Panc1 (cell line): ENCODE data around the gene IPO11.

Experiments
- CTCF ChIP-seq: fragments of 450-650 bp; IDR thresholded peaks from 2 replicates; pipeline ENCODE4 v1.5.1; 2017; ENCODE audit warnings: mild to moderate bottlenecking
- POLR2AphosphoS5 ChIP-seq: IDR thresholded peaks from 2 replicates; pipeline ENCODE4 v1.6.1; 2012; ENCODE audit warnings: mild to moderate bottlenecking, low read depth, low read length, moderate library complexity
- TF ChIP-seq, protein P1 (sequence below), 2 experiments: IDR thresholded peaks; 2 replicates each; pipeline ENCODE4 v1.6.1; 2011 to 2012; ENCODE audit warnings: low read depth in 2 of 2, control low read depth in 1 of 2, low read length in 1 of 2, mild to moderate bottlenecking in 1 of 2, moderate library complexity in 1 of 2; ENCODE audit not compliant: insufficient read depth in 1 of 2

DNA sequence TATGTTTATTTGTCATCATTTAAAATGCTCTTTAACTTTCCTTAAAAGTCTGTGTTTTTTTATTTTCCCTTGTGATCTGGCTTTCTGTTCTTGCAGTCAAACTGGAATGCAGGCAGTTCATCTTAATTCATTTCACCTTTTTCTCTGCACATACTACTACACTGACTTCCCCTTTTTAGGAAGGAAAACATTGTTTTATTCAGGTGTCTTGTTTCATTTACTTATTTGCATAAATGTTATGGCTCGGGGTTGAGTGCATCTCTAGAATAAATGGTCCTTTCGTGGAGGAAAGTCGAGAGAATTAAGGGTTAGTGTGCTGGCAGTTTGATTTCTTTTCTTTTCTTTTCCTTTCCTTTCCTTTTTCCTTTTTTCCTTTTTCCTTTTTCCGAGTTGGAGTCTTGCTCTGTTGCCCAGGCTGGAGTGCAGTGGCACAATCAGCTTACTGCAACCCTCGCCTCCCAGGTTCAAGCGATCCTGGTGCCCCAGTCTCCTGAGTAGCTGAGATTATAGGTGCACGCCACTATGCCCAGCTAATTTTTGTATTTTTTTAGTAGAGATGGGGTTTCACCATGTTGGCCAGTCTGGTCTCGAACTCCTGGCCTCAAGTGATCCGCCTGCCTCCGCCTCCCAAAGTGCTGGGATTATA is 90.0 kb downstream of the IPO11 start:
- TF ChIP-seq CTCF (no peak), POLR2AphosphoS5 (no peak)
- TF ChIP-seq, protein P1, sequence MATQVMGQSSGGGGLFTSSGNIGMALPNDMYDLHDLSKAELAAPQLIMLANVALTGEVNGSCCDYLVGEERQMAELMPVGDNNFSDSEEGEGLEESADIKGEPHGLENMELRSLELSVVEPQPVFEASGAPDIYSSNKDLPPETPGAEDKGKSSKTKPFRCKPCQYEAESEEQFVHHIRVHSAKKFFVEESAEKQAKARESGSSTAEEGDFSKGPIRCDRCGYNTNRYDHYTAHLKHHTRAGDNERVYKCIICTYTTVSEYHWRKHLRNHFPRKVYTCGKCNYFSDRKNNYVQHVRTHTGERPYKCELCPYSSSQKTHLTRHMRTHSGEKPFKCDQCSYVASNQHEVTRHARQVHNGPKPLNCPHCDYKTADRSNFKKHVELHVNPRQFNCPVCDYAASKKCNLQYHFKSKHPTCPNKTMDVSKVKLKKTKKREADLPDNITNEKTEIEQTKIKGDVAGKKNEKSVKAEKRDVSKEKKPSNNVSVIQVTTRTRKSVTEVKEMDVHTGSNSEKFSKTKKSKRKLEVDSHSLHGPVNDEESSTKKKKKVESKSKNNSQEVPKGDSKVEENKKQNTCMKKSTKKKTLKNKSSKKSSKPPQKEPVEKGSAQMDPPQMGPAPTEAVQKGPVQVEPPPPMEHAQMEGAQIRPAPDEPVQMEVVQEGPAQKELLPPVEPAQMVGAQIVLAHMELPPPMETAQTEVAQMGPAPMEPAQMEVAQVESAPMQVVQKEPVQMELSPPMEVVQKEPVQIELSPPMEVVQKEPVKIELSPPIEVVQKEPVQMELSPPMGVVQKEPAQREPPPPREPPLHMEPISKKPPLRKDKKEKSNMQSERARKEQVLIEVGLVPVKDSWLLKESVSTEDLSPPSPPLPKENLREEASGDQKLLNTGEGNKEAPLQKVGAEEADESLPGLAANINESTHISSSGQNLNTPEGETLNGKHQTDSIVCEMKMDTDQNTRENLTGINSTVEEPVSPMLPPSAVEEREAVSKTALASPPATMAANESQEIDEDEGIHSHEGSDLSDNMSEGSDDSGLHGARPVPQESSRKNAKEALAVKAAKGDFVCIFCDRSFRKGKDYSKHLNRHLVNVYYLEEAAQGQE (IDR thresholded peaks at IDR 0.05; ENCODE audit: insufficient read depth in 1 of 2, low read depth in 2 of 2, low read length in 1 of 2), result no peak
